Suppressor macrophage (primary cell): ENCODE measurements around the gene LMBR1.

Source experiments
- DNase-seq, 4 experiments: peaks; one replicate each; pipeline ENCODE4 v3.0.0-alpha.2; 2020 to 2022

Gene LMBR1

GRCh38 chr7:156691764-156692163, 201.2 kb downstream of the LMBR1 start:
- DNase-seq, result no peak

DNA sequence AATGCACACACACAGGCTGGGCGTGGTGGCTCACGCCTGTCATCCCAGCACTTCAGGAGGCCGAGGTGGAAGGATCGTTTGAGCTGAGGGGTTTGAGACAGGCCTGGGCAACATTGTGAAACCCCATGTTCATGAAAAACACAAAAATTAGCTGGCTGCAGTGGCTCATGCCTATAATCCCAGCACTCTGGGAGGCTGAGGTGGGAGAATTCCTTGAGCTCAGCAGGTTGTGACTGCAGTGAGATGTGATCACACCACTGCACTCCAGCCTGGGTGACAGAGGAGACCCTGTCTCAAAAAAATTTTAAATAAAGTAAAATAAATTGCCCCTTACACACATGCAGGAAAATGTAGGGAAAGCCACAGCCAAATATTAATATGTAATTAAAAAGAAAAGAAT, 208.3 kb downstream of the LMBR1 start:
- DNase-seq, result no peak

- no peak for DNase-seq
Measured at GRCh38 chr7:156684251-156684650, 208.7 kb downstream of the LMBR1 start.

DNA sequence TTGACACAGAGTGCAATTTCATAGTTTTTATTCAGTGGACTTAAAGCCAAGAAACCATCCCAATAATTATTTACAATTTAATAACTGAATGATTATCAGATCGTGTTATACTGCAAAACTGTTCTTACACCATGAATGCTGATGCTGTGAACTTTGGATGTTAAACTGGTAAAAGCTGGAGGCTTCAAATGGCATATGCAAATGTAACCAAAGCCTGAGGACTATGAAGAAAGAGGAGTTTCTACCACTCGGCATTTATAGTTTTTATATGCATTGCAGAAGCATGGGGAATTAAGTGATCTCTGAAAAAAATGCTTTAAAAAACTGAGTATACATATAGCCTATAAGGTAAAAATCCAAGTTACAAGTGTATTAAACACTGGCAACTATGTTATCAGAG, 210.1 kb downstream of the LMBR1 start:
- DNase-seq, result no peak

- DNase-seq, result no peak
Measured at GRCh38 chr7:156680281-156680680, 212.7 kb downstream of the LMBR1 start.

GRCh38 chr7:156677374-156678054, 215.5 kb downstream of the LMBR1 start:
- no peak for DNase-seq

DNA sequence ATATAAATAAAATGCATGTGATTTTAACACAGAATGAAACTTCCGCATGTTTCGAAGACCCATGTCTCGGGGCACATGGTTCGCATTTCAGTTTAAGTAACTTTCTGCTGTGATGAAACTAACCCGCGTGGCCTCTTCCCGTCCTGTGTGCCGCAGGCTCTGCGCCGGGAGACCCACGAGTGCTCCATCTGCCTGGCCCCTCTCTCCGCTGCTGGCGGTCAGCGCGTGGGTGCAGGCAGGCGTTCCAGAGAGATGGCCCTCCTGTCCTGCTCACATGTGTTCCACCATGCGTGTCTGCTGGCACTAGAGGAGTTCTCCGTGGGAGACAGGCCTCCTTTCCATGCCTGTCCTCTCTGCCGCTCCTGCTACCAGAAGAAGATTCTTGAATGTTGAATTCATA, 216.7 kb downstream of the LMBR1 start:
- DNase-seq, result no peak

DNA sequence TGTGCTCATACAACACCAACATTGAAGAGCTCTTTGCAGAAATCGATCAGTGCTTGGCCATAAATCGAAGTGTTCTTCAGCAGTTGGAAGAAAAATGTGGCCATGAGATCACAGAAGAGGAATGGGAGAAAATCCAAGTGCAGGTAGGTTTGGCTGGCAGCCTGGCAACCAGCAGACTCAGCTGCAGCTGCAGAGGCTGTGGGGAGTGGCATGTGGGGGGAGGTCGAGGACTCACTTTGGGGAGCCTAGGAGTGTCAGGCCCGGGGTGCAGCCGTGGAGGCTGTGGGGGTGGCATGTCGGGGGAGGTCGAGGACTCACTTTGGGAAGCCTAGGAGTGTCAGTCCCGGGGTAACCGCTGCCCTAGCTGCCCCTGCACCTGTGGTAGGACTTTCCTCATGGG, 217.3 kb downstream of the LMBR1 start:
- no peak for DNase-seq

GRCh38 chr7:156673902-156674301, 219.1 kb downstream of the LMBR1 start:
- no peak for DNase-seq

DNA sequence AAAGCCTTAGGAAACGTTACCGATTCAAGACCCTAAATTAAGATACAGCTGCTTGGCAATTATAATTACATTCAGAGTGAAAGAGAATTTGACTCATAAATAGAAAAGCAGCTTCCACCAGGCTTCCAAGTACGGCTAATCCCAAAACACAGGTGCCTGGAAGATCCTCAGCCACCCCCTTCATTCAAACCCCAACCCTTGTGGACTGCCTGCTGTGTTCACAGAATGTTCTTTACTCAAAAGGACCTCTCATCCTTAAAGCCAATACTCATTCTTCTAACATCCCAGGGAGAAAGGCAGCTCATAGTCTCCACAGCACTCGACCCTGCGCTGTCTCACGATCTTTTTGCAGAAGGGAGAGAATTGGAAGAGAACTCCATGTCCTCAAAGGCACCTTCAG, 219.5 kb downstream of the LMBR1 start:
- DNase-seq, result no peak

DNA sequence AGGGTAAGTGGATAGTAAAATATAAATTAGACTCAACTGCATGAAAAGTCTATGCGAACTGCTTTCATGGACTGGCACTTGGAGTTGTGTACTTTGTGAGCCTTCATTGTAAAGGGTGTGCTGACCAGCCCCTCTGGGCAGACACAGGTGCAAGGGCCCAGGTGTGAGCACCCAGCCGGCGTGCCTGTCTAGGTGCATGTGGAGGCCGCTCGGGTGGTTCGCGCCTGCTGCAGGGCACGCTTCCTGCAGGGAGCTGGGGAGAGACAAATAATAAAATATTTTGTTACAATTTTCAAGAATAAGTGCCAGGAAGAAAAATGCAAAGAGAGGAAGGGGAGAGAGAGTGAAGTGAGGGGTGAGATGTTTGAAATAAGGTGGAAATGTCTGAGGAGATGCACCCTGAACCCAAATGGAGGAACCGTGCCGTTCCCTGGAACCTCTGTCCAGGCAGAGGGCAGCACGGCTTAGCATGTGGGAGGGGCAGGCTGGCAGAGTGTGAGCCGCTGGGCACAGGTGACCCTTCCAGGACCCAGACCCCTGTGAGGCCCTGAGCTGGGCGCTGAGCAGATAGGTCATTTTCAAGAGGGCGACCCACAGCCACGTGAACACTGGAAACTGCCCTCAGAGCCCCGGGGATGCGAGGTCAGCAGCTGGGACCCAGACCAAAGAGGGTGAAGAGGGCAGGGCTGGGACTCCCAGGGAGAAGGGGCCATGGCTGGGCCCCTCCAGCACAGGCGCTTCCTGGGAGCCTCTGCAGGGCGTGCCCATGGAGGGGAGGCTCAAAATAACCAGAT, 223.8 kb downstream of the LMBR1 start:
- no peak for DNase-seq

- no peak for DNase-seq
Measured at GRCh38 chr7:156668130-156668741, 224.7 kb downstream of the LMBR1 start.

- no peak for DNase-seq
Measured at GRCh38 chr7:156667110-156667426, 225.9 kb downstream of the LMBR1 start.

DNA sequence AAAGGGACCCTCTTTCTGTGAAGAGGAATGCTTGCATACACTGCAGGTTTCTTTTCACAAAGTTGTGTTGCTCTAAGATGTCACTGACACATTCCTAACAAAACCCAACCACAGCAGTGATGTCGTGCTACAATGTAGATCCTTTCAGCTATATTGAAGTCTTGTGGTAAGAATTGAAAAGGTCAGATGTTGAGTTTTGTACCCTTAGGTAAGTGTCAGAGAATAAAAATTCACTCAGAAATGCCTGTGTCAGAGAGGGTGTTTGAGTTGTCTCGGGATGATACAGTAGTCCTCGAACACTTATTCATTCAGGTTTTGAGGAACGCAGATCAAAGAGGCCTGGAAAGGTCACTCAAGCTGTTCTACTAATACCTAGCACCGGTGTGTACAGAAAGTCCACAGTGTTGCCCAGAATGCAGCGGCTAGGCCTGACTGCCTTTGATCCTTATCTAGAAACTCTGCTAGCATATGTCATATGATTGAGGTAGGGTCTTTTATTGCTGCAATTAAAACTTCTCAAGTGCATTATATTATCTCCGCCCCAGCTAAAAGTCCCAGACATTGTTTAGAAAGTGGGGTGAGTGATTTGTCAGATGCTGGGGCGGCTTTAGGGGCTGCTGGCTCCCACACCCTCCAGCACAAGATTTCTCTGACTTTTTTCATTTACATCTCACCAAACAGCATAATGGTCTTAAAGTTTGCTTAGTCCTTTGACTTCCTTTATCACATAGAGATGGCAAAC, 226.4 kb downstream of the LMBR1 start:
- no peak for DNase-seq

- DNase-seq, result no peak
Measured at GRCh38 chr7:156665101-156665500, 227.9 kb downstream of the LMBR1 start.

DNA sequence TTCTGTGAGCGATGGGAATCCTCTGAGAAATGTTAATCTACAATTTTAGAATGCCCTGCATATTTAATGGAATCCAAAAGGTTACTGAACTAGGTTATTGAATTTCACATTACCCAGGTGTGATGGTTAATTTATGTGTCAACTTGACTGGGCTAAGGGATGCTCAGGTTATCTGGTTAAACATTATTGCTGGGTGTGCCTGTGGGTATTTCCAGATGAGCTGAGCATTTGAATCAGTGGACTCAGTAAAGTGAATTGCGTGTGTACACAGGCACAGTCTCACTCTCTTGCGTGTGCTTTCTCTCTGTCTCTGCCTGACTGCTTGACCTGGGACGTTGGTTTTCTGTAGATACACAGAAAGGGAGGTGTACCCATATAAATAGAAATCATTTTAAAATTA, 230.7 kb downstream of the LMBR1 start:
- no peak for DNase-seq

- no peak for DNase-seq
Measured at GRCh38 chr7:156661637-156662036, 231.3 kb downstream of the LMBR1 start.

GRCh38 chr7:156659961-156660360, 233.0 kb downstream of the LMBR1 start:
- DNase-seq, result no peak

- DNase-seq, result no peak
Measured at GRCh38 chr7:156659203-156659602, 233.8 kb downstream of the LMBR1 start.

DNA sequence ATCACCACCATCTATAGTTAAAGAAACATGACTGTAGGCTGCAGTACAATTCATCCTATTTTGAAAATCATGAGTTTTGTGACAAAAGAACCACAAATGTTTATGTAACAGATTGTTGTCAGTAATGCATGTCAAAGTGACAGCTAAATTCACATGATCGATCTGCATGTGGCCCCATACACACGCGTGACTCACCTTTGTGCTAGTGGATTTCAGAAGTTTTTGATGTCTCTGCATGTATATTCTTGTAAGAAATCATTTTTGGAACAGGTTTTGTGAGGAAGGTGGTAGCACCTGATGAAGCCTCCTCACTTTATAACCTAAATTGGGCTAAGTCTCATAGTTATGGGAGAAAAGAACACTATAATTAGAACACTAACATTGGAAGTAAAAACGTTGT, 235.3 kb downstream of the LMBR1 start:
- DNase-seq, result no peak

GRCh38 chr7:156656598-156656997, 236.4 kb downstream of the LMBR1 start:
- DNase-seq, result no peak

DNA sequence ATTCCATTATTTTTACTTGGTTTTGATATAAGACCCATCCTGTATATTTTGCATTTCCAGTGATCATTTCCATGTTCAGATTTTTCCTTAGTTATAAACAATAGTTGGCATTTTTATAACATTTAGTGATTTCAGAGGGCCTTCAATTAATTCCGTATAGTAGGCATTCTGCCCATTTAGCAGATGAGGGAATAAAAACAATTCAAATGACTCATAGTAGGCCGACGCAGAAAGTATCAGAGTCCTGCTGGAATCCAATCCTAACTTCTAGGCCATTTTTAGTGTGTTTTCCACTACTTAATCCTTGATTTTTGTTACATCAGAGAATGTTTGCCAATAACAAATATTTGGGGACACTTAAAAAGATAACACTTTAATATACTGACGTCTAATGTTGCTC, 237.0 kb downstream of the LMBR1 start:
- no peak for DNase-seq

DNA sequence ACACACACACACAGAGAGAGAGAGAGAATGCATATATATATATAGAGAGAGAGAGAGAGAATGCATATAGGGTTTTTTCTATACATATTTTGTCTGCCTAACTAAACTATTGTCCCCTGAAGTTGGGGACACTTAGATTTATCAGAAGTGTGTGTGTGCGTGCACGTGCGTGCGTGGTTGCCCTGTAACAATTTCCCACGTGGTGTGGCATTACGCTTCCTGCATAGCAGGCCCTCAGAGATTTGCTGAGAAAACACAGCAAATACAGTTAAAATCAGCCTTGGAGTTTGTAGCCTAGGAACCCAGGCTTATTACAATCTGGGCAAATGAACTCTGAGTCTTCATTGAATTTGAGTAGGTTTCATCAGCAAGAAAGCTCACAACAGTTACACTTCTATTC, 237.7 kb downstream of the LMBR1 start:
- no peak for DNase-seq
